Stimulated activated CD8-positive, alpha-beta memory T cell treated with anti-CD3 and anti-CD28 coated beads, Interleukin-15, amount 100 ng/mL, for 24 hours (primary cell): ENCODE measurements around the gene RPP14.
"Not testable (repeated sequence)": the region's sequence is repeated elsewhere in the genome, so short reads cannot be mapped to it uniquely, and the experiment has no call there.

Experiments used
- DNase-seq: peaks from one replicate; pipeline ENCODE4 v3.0.0-alpha.2; 2020; ENCODE audit warnings: low read depth

RPP14 gene

DNA sequence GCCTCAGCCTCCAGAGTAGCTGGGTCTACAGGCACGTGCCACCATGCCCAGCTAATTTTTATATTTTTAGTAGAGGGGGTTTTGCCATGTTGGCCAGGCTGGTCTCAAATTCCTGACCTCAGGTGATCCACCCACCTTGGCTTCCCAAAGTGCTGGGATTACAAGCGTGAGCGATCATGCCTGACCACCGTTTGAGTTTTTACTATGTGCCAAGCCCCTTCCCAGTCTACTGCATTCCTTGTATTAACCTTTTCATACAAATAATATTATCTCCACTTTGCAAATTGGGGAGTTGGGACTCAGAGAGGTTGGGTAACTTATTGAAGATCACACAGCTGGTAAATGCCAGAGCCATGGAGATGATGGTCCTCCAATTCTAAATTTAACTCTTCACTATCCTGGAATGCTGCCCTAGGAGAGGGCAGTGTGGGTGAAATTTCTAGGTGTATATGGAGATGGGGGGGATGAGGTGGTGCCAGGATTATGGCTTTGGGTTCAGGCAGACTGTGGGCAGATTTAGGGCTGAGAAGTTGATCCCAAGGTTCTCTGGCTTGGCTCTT lies 25.6 kb downstream of the RPP14 start:
- no peak for DNase-seq

DNA sequence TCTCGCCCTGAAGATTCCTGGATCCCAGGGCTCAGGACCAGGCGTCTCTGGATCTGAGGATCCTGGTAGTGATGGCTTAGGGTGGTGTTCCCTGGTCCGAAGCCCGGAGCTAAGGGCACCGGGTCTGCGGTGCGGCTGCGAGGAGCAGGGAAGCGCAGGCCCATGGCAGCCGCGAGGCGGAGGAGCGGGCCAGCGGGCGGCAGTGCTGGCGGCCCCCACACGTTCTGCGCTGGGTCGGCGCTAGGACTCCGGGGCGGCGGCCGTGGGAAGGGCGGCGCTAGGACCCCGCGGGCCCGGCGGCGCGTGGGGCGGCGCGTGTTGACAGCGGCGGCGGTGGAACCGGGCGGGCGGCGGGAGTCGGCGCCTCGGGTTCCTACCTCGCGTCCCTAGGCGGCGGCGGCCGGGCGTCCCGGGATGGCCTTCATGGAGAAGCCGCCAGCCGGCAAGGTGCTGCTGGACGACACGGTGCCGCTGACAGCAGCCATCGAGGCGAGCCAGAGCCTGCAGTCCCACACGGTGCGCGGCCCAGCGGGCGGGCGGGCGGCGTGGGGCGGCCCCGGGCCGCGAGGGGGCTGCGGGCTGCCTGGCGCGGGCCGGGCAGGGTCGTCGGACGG lies 26.6 kb downstream of the RPP14 start, which contains the start of gene PXK:
Gene PXK, plus strand, starts transcription at position 318 of the 614 bp plus-strand sequence. Its CDS starts 97 bp downstream, at position 415.
- peak; percentile 65 for DNase-seq

DNA sequence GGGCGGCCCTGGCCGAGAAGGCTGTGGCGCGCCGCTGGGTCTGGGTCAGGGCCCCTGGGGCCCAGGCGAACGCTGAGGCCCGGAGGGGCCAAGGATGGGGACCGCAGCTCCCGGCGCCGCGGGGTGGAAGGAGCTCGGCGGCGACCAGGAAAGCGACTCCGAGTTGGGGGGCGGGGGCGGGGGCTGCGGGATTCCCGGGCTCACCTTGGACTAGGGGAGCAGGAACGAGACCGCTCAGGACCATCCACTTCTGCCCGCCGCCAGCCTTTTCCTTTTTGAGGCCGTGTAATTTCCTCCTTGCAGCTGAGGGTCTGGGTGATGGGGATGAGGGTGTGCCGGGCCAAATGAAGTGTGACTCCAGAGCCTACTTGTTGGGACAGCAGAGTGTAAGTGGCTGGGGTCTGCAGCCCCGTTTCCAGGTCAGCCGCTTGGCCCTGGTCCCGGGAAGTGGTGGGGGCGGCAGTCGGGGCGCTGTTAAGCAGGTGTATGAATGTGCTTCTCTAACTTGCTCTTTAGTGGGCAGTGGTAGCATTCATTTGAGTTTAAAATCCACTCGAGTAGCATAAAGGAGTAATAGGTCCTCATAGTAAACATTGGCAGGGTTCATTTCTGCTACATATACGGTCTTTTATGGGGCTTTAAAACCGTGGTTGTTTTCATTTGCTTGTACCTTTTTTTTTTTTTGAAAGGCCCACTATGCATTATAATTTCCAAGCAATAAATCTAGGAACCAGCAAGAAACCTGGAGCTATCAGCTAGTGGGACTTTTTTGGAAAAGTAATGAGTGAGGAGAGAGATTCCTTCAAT lies 27.4 kb downstream of the RPP14 start:
- no peak for DNase-seq

DNA sequence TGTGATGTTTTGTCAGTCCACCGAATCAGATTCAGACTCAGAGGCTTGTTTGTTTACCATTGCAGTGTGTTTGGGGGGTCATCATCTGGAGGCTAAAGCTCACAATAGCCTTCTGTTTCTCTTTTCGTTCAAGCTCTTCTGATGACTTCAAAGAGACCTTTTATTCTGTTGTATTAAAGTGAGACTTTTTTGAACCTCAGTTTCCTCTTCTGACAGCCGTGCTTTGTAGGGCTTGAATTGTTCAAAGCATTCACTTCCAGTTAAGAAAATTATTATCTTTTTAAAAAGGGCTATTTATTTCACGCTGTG lies 27.9 kb downstream of the RPP14 start:
- no peak for DNase-seq

DNA sequence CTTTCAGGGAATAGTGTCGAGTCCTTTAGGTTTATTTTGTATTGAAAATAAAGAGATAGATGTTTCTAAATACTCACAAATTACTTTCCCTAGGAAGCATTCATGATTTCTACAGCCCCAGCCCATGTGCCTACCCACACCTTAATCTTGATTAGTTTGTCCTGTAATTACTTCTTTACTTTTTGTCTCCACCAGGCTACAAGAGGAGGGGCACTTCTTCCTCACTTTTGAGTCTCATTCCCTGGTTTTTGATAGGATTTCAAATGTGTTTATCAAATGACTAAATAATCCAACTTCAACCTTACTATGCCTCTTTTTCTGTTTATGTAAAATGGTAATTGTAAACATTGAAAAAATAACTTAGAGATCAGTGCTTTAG lies 28.4 kb downstream of the RPP14 start:
- no peak for DNase-seq

DNA sequence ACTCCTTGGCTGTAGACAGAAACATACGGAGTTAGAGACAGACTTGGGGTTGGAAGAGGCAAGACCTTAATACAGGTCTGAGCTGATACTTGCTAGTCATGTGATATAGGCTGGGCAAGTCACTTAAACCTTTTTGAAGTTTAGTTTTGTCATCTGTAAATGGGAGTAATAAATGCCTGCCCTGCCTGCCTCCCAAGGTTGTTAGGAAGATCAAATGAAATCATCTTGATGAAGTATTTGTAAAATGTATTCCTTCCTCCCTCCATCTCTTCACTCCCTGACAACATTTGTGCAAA lies 29.6 kb downstream of the RPP14 start:
- DNase-seq, result no peak

DNA sequence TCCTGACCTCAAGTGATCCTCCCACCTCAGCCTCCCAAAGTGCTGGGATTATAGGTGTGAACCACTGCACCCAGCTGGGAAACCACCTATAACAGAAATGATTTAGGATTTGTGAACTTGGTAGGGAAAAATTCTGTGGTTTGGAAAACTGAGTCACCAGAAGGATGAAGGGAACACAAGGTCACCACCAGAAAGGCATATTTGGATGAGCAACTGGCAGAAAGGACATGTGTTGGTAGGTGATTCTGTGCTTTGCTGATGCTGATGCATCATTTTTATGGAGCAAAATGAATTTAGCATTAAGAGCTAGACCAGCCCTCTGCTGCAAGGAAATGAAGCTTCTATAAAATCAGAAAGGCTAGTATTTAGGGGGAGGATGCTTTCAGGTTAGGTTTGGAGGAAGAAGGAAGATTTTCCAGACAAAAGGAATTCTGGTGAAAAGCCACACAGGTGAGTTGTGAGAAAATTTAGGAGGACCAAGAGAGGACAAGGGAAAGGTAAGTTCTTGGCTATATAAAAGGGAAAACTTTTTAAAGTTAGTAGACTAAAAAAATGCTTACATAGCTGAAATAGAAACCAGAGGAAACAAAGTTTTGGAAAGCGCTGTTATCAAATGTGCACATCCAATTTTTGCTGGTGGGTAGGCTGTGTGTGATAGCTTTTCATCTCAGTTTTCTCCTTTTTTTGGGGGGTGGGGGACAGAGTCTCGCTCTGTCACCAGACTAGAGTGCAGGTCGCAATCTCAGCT lies 30.3 kb downstream of the RPP14 start:
- DNase-seq, result no peak

DNA sequence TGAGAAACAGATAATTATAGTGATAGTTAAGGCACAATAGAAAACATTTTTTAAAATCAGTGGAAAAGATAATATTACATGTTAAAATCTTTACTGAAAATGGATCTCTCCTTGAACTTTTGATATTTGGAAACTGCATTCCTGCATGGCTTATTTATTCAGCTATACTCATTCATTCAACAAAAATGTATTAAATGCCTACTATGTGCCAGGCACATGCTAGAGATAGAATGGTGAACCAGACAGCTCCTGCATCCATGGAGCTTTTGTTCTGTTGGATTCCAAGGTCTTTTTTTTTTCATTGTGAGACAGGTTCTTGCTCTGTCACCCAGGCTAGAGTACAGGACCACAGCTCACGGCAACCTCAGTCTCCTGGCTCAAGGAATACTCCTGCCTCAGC lies 31.1 kb downstream of the RPP14 start:
- DNase-seq, result no peak

DNA sequence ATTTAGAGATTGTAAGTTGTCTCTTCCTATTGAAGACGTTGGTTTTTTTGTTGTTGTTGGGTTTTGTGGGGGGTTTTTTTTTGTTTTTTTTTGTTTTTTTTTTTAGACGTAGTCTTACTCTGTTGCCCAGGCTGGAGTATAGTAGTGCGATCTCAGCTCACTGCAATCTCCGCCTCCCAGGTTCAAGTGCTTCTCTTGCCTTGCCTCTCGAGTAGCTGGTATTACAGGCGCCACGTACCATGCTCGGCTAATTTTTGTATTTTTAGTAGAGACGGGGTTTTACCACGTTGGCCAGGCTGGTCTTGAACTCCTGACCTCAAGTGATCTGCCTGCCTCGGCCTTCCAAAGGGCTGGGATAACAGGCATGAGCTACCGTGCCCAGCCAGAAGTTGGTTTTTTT lies 33.1 kb downstream of the RPP14 start:
- not testable (repeated sequence) for DNase-seq

DNA sequence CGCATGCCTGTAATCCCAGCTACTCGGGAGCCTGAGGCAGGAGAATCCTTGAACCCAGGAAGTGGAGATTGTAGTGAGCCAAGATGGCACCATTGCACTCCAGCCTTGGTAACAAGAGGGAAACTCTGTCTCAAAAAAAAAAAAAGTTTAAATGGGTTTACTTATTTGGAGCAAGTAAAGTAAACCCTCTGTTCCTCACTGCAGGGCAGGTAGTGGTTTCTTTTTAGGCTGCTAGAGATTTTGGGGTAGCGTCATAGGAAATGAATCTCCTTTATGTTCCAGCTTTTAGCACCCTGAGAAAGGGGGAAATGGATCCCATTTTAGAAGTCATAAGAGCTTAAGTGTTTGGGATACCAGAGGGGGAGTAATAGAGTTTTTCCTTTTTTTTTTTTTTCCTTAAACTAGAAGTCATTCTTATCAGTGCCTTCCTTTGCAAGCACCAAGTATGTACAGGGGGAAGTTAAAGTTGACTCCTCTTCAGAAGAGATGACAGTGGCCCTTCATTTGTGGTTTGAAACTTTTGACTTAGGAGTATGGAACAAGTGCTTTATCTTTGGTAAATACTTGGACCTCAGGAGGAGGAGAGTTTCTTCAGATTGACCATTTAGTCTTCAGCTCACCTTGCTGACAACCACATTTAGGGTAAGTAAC lies 34.7 kb downstream of the RPP14 start:
- DNase-seq, result no peak

DNA sequence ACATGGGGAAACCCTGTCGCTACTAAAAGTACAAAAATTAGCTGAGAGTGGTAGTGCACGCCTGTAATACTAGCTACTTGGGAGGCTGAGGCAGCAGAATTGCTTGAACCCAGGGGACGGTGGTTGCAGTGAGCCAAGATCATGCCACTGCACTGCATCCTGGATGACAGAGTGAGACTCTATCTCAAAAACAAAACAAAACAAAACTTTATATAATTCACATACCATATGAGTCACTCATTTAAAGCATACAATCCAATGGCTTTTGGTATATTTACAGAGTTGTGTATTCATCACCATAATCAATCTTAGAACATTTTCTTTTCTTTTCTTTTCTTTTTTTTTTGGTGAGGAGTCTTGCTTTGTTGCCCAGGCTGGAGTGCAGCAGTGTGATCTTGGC lies 35.3 kb downstream of the RPP14 start:
- no peak for DNase-seq

DNA sequence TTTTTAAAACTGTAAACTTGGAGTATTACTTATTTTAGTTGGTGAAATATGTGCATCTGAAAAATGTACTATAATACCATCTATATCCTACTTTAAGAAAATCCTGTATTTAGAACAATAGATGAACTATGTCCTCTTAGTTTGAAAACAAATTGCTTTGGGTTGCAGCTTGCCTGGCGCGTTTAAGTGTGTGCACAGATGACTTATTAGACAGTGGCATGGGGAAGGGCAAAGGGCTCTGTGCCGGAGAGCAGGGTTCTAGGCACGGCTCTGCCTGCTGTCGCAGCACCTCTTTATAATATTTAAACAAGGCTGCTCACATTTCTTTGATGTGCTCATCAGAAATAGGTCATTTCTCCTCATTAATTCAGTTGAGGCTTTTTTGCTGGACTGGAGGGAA lies 36.6 kb downstream of the RPP14 start:
- no peak for DNase-seq

DNA sequence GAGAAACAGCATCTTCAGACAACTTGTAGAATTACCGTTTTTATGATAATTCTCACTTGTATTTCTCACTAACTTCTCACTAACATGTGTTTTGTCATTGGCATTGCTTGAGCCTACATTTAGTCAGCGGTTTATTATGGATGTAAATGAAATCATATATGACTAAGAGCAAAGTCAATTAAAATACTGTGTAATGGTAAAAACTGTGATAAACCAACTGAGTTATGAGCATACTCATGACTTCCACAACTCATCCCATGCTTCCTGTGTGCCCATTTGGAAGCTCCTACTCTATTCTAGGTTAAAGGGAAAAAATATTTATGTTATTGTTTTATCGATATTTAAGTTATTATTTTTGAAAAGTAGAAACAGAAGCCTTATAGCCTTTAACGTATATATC lies 39.4 kb downstream of the RPP14 start:
- no peak for DNase-seq

DNA sequence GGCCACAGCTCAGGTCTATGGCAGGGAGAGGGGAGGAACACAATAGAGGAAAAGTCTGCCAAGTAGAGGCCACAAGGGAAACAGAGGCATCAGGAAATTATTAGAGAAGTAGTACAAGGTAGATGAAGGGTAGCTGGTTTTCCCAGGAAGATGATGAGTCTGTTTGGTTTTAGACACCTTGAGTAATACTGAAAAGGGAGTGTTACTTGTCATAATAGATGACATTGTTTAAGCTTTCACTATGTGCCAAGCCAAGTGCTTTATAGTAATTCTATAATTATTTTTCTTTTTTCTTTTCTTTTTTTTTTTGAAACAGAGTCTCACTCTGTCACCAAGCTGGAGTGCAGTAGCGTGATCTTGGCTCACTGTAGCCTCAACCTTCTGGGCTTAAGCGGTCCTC lies 40.3 kb downstream of the RPP14 start:
- DNase-seq, result no peak

DNA sequence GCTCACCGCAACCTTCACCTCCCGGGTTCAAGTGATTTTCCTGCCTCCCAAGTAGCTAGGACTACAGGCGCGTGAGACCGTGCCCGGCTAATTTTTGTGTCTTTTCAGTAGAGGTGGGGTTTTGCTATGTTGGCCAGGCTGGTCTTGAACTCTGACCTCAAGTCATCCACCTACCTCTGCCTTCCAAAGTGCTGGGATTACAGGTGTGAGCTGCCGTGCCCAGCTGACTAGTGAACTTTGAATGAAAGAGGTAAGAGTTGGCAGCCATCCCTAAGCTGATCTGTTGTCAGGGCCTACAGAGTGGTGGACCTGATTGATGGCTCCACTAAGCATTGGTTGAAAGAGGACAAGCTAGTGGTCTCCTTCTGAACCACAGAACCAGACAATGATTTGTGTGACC lies 41.9 kb downstream of the RPP14 start:
- DNase-seq, result no peak

DNA sequence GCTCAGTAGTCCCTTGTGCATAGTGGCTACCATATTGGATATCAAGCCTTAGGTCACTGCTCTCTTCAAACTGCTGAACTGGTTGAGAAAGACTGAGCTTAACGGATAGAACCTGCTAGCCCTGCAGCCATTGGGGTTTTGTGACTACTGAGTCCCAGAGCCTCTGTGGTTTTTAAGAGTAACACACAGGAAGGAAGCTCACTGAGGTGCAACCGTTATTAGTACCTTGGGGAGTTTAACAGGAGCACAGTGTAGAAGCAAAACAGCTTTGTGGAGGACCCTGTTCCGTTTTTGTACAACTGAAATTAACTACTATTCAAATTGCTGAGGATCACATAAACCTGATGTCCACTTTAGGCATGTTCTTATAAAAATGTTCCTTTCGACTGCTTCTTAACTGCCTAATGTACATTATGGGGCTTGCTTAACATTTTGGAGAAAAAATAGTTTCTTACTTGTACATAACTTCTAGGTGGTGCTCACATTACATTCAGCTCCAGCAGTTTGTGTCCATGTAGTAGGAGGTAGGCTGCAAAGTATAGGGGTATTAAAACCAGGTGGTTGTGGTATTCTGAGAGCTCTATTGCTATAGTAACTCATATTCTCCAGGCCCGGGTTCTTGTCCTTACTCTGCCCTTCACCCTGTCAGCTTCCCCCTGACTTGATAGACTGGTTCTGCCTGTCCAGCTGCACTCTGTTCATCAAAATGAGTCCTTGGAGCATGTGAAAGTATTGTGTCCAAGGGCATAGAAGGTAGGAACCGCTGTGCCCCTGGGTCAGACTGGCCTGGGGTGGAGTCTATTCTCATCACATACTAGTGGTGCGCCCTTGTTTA lies 44.0 kb downstream of the RPP14 start:
- no peak for DNase-seq

DNA sequence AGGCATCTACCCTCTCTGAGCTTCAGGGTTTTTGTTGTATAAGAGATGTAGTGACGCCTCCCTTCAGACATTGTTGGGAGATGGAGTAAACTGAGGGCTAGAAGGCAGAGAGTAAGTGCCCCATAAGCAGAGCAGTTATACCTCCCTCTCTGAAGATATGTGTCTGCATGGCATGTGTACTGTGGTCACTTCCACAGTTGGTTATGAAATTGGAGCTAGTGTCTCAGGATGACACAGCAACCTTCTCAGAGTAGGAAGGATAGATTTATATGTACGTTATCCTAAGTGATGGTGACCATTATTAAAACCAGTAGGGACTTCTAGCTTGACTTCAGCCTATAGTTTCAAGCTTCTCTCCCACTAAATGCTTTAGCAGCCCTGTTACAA lies 44.6 kb downstream of the RPP14 start:
- DNase-seq, result no peak

DNA sequence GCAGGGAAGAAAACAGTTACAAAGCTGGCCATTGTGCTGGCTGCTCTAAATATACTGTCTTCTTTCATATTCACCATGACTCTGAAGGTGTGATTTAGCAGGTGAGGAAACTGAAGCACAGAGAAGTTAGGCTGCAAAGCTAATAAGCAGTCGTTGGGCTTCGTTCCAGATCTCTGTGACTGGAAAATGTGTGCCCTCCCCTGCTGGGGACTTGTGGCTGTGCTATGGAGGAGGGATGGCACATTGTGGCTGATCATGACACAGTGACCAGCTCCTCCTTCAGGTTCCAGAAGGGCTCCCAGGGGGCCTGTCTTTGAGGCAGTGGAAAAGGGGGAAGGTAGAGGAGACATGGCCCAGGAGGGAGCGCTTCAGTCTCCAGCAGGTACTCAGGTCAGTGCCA lies 45.9 kb downstream of the RPP14 start:
- DNase-seq, result no peak

DNA sequence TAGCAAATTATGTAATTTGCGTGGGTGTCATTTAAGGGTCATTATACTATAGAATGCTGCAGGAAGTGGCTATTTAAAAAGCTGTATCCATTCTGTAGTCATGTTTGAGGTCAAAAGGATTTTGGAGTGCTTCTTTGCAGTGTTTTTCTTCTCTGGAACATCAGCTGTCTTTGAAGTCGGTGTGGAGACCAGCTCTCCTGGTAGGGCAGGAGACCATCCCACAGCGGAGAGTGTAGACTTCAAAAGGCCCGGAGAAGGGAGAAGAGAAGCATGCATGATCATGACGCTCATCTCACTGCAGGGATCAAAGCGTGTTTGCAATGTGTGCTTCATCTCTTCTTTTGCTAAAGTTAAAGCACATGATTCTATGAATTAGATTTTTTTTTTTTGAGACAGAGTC lies 46.6 kb downstream of the RPP14 start:
- no peak for DNase-seq

DNA sequence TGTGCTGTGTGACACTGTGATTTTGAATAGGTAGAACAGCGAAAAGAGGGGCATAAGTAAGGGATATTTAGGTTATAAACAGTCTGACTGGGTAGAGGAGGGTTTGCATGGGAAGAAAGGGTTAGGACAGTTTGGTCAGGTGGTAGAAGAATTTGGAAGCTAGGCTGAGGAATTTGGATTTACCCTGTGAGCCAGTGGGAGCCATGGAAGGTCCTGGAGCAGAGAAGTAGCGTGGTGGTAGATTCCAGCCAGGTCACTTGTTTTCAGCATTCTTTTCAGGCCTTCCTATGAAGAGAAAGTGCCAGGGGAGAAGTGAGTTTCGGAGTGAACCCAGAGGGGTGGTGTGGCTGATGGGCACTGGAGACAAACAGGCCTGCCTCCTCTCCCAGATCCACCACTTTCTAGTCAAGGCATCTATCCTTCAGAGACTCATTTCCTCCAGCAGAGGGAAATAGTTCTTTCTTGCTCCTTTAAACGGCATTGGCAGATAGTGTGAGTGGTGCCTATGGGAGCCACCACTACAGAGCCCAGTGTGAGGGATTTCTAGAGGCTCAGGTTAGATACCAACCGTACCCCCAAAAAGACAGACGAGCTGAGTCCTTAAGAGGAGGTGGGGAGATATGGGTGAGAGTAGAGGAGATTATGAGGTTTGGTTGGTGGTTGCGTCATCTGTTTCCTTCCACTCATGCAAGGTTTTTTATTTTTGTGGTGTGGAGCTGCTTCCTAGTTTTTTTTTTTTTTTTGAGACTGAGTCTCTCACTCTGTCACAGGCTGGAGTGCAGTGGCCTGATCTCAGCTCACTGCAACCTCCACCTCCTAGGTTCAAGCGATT lies 47.9 kb downstream of the RPP14 start:
- no peak for DNase-seq

DNA sequence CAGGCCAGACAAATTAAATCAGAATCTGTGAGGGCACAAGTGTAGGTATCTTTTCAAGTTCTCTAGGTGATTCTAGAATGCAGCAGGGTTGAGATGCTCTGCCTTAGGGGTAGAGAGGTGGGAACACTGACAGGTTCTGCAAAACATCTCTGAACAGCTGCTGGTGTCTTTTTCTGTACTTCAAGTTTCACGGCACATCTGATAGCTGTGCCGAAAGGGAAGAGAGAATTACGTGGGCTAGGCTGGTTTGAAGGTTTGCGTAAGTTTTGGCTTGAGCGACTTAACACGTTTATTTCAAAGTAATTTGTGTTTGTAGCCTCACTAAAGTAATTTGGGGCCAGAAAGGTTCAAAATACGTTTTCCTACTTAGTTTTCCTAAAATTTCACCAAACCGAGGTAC lies 49.1 kb downstream of the RPP14 start:
- no peak for DNase-seq
